Ureter (tissue), 1 donor: Measurements from ENCODE around the gene SPACA6. TPM values are rescaled to one million over a fixed set of nuclear protein-coding genes. Genes with fewer than 3 reads are reported as not detected.
A peak's percentile ranks its signal among the peaks of the same experiment; 100 is the strongest.

ENCODE experiments used
- DNase-seq: peaks from one replicate; pipeline ENCODE4 v3.0.0-alpha.2; 2020; ENCODE audit warnings: low spot score
- total RNA-seq: library from RNA; stranded (reverse); gene quantifications from one replicate; pipeline ENCODE4 v1.2.4, GENCODE V29; 2023
- donor health status: DM: yes; HTN: yes; CAD: no.

The SPACA6 gene
- total RNA-seq, 1 donor from 2014 or later, result 25.6 TPM

- peak; percentile 64 for DNase-seq
Observed at GRCh38 chr19:51689751-51690453, 3.2 kb upstream of the SPACA6 start.

- DNase-seq, result peak; percentile 72
Observed at GRCh38 chr19:51690454-51691073, 2.6 kb upstream of the SPACA6 start.

GRCh38 chr19:51691074-51691583 is 2.0 kb upstream of the SPACA6 start:
- no peak for DNase-seq

GRCh38 chr19:51691584-51692428 is 1.3 kb upstream of the SPACA6 start:
- DNase-seq, result peak; percentile 41

GRCh38 chr19:51692468-51692867 is 662 bp upstream of the SPACA6 start:
- DNase-seq, result peak; percentile 42

GRCh38 chr19:51693819-51694218 is 689 bp downstream of the SPACA6 start:
- DNase-seq, result no peak

GRCh38 chr19:51694318-51695085 is 1.4 kb downstream of the SPACA6 start:
- peak; percentile 41 for DNase-seq

- peak; percentile 34 for DNase-seq
Observed at GRCh38 chr19:51695088-51695487, 2.0 kb downstream of the SPACA6 start.

- peak; percentile 34 for DNase-seq
Observed at GRCh38 chr19:51695702-51696315, 2.7 kb downstream of the SPACA6 start.

GRCh38 chr19:51696606-51697005 is 3.5 kb downstream of the SPACA6 start:
- DNase-seq, result no peak

- DNase-seq, result peak; percentile 30
Observed at GRCh38 chr19:51697169-51697776, 4.1 kb downstream of the SPACA6 start.

GRCh38 chr19:51698296-51698695 is 5.2 kb downstream of the SPACA6 start:
- DNase-seq, result peak; percentile 26

- DNase-seq, result no peak
Observed at GRCh38 chr19:51699170-51699569, 6.0 kb downstream of the SPACA6 start.

GRCh38 chr19:51701468-51702100 is 8.5 kb downstream of the SPACA6 start:
- no peak for DNase-seq

GRCh38 chr19:51702103-51702824 is 9.1 kb downstream of the SPACA6 start:
- DNase-seq, result peak; percentile 81

GRCh38 chr19:51702825-51703574 is 9.9 kb downstream of the SPACA6 start:
- DNase-seq, result peak; percentile 61

- DNase-seq, result peak; percentile 97
Observed at GRCh38 chr19:51703575-51704515, 10.7 kb downstream of the SPACA6 start.

GRCh38 chr19:51704626-51705025 is 11.5 kb downstream of the SPACA6 start:
- no peak for DNase-seq
